ENCODE results near the gene MALAT1. TPM values are rescaled to one million over a fixed set of nuclear protein-coding genes. Genes with fewer than 3 reads are reported as not detected.
"Not testable (repeated sequence)": the region's sequence is repeated elsewhere in the genome, so short reads cannot be mapped to it uniquely, and the experiment has no call there.

Gene MALAT1
- total RNA-seq, 2 donors from 2014 or later, result 6,610 to 7,236 TPM

DNA sequence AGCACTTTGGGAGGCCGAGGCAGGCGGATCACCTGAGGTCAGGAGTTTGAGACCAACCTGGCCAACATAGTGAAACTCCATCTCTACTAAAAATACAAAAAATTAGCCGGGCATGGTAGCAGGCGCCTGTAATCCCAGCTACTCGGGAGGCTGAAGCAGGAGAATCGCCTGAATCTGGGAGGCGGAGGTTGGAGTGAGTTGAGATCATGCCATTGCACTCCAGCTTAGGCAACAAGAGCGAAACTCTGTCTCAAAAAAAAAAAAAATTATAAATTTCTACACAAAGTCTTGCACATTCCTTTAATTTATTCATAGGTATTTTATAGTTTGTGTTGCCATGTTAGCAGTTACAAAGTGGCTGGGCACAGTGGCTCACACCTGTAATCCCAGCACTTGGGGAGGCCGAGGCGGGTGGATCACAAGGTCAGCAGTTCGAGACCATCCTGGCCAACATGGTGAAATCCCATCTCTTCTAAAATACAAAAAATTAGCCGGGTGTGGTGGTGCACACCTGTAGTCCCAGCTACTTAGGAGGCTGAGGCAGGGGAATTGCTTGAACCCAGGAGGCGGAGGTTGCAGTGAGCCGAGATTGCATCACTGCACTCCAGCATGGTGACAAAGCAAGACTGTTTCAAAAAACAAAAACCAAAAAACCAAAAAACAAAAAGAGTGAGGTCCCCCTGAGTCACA, 26.1 kb upstream of the MALAT1 start:
- H3K27ac Mint-ChIP-seq, result peak overlapping the region; percentile 87 to 90
- H3K9me3 Mint-ChIP-seq; H3K36me3 Mint-ChIP-seq; ATAC-seq; DNase-seq (ENCODE audit: low spot score); H3K27me3 Mint-ChIP-seq; H3K4me3 Mint-ChIP-seq: not testable (repeated sequence)
- peaks cover 14 to 16% of the 10 kb centered on the region in 2 donors for H3K4me1 Mint-ChIP-seq (ENCODE audit: low read depth in 2 of 2)

DNA sequence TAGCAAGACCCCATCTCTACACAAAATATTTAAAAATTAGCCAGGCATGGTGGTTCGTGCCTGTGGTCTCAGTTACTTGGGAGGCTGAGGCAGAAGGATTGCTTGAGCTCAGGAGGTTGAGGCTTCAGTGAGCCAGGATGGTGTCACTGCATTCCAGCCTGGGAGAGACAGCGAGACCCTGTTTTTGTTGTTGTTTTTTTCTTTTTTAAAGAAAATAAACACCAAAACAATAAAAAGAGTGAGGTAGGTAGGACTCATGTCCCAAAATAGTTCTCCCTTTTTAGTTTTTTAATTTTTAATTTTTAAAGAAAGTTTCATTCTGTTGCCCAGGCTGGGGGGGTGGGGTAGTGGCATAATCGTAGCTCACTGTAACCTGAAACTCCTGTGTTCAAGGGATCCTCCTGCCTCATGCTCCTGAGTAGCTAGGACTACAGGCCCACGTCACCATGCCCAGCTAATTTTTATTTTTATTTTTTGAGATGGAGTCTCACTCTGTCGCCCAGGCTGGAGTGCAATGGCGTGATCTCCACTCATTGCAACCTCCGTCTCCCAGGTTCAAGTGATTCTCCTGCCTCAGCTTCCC, 25.5 kb upstream of the MALAT1 start:
- Mint-ChIP-seq H3K4me1 (ENCODE audit: low read depth in 2 of 2) (peaks cover 14 to 19% of the 10 kb centered on the region in 2 donors), H3K27ac (peak overlapping the region; percentile 87 to 90)

DNA sequence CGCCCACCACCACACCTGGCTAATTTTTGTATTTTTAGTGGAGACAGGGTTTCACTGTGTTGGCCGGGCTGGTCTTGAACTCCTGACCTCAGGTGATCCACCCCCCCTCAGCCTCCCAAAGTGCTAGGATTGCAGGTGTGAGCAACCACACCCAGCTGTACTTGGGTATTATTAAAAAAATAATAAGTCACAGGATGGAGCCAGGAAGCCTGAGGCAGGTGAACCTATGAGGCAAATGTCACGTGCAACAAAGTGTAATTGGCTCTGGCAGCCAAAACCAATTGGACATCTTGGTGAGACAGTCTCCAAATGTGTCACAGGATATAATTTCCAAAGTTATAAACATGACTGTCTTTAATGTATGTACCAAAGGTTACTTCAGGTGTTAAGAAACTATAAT, 24.0 kb upstream of the MALAT1 start:
- H3K4me3 Mint-ChIP-seq, result no peak overlapping the region
- ATAC-seq, result no peak
- no peak for DNase-seq (ENCODE audit: low spot score)
- no peaks in the 10 kb centered on the region for H3K9me3 Mint-ChIP-seq
- no peaks in the 10 kb centered on the region for H3K27me3 Mint-ChIP-seq
- H3K27ac Mint-ChIP-seq, result peak overlapping the region in 1 of 2 donors; percentile 25
- H3K36me3 Mint-ChIP-seq, result no peaks in the 10 kb centered on the region
- peaks cover 14 to 20% of the 10 kb centered on the region in 2 donors for H3K4me1 Mint-ChIP-seq (ENCODE audit: low read depth in 2 of 2)

More for the DNA sequence above, 25.5 kb upstream of the MALAT1 start:
- Mint-ChIP-seq H3K36me3 (no peaks in the 10 kb centered on the region), H3K27me3 (no peaks in the 10 kb centered on the region), H3K4me3 (no peak overlapping the region), H3K9me3 (no peaks in the 10 kb centered on the region)
- DNase-seq (ENCODE audit: low spot score) (no peak), ATAC-seq (no peak)

DNA sequence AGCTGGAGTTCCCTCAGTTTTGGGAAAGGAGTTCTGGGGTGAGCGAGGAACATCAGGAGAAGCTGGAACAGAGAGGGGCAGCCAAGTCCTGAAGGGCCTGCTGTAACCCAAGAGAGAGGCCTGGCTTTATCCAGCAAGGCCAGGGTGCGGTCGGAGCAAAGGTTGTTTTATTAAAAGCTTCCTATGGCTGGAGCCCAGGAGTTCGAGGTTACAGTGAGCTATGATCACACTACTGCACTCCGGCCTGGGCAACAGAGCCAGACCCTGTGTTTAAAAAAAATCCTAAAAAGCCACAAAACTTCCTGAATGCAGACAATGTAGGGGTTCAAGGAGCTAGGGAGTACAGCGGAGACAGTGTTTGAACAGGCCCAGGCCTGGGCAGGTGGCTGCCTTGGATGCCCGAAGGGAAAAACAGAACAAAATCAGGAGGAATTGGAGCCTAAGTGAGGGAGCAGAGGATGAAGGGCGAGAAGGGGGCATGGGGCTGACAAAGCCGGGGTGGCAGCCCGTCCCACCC, 22.2 kb upstream of the MALAT1 start:
- Mint-ChIP-seq H3K9me3 (no peaks in the 10 kb centered on the region), H3K36me3 (no peaks in the 10 kb centered on the region), H3K27me3 (no peaks in the 10 kb centered on the region), H3K27ac (peak overlapping the region; percentile 91 to 94), H3K4me1 (ENCODE audit: low read depth in 2 of 2) (peaks cover 14 to 19% of the 10 kb centered on the region in 2 donors), H3K4me3 (peak overlapping the region; percentile 88)
- ATAC-seq (no peak), DNase-seq (ENCODE audit: low spot score) (no peak)

DNA sequence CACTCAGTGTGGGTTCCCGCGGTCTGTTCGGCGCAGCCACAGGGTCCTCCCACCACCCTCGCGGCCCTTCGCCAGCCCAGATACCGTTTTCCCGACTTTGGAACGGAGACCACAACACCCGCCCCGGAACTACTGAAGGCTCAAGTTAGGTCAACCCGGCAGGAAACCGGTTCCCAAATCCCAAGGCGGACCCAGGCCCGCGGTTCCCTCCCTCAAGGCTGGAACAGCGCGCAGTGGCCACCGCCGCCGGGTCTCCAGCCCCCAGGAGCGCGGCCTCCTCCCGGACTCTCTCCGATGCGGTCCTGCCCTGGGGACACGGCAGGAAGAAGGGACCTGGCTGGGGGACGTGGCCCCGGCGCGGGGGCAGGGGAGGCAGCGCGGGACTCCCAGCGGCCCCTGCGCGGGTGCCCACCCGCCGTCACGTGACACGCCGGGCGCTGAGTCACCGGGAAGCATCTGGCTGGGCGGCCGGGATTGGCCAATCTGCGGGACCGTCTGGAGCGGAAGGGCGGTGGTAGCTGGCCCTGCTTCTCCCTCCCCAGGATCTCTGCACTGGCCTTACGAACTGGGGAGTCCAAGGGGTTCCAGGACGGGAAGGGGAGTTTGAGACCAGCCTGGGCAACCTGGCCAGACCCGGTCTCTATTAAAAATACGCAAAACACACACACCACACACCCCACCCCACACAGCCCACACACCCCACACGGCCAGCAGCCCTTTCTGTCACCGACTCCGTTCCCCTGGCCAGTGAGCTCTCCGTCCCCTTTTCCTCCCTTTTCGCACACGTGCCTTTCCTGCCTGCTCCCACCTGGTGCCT, 21.5 kb upstream of the MALAT1 start:
- H3K27ac Mint-ChIP-seq, result peak overlapping the region; percentile 91 to 94
- no peaks in the 10 kb centered on the region for H3K36me3 Mint-ChIP-seq
- H3K9me3 Mint-ChIP-seq, result no peaks in the 10 kb centered on the region
- peak; percentile 97 for DNase-seq (ENCODE audit: low spot score)
- no peaks in the 10 kb centered on the region for H3K27me3 Mint-ChIP-seq
- peaks cover 7 to 14% of the 10 kb centered on the region in 2 donors for H3K4me1 Mint-ChIP-seq (ENCODE audit: low read depth in 2 of 2)
- H3K4me3 Mint-ChIP-seq, result peak overlapping the region; percentile 88
- ATAC-seq, result peak; percentile 95 to 97

DNA sequence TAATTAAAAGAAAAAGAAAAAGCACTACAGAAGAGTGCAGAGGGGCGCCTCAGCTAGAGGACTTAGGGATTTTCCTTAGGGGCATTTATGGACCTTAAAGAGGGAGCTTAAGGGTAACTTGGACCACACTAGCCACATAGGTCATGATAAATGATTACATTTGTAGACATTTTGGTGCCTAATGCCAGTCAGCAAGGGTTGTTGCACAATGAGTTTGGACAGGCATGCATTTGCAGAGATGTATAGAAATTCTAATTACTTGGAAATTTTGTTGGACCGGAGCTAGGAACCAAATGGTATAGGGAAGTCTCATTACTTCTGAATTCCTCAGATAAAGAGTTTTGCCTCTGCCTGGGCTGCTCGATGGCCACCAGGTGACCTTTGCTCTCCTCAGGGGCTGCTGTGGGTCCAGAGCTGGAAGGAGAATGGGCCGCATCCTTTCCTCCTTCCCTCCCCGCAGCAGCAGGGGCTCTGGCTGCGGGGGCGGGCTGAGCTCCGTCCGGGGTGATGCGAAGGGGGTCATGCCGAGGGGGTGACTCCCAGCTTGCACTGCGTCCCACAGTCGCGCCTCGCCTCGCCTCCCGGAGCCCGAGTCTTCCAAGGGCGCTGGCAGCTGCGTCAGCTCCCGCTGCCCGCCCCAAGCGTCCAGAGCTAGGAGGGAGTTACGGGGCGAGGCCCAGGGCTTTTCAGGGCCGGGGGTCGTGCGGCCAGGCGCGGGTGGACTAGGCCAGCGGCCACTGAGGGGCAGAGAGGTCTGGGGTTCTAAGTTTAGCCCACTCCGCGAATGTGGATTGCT, 20.3 kb upstream of the MALAT1 start:
- H3K27me3 Mint-ChIP-seq, result no peaks in the 10 kb centered on the region
- no peaks in the 10 kb centered on the region for H3K36me3 Mint-ChIP-seq
- peak overlapping the region; percentile 91 to 94 for H3K27ac Mint-ChIP-seq
- no peak for DNase-seq (ENCODE audit: low spot score)
- H3K9me3 Mint-ChIP-seq, result no peaks in the 10 kb centered on the region
- no peak overlapping the region for H3K4me3 Mint-ChIP-seq
- peaks cover 7 to 14% of the 10 kb centered on the region in 2 donors for H3K4me1 Mint-ChIP-seq (ENCODE audit: low read depth in 2 of 2)
- ATAC-seq, result no peak

DNA sequence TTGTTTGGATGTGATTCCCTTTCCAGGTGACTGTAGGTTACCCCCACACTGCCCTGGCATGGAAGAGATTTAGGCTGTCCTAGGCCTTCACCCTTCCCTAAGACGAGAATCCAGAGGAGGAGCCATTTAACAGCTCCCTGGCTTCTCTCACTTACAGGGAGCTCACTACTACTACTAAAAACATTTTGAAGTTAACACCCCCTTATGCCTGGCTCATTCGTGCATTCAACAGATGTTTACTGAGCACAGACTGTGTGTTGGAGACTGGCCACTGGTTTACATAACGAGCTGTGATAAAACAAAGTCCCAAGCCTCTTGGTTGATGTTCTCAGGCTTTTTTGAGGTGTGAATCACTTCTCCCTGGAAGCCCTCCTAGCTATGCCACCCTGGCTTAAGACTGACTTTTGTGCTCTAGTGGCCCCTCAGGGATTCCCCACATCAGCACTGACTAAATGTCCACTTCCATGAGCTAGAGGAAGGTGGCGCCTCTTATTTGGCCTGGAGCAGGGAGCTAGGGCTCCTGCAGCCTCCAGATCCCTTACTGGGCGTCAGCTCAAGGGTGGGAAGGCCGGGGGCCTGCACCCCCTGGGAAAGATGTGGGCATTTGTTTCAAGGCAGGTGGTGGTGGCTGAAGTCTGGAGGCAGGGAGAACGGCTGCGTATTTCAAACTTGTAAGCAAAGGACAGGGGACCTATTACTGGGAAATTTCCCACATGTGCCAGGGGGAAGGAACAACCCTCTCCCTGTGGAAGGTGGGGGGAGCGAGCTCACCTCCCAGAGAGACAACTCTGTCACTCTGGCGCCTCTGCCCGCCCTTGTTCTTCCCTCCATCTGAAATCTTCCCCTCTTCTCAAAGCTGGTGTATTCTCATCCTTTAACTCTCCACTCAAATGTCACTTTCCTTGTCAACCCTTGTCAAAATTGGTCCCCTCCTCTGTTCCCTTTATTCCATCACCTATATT, 19.4 kb upstream of the MALAT1 start:
- Mint-ChIP-seq H3K4me3 (no peak overlapping the region), H3K9me3 (no peaks in the 10 kb centered on the region), H3K4me1 (ENCODE audit: low read depth in 2 of 2) (peaks cover 7 to 14% of the 10 kb centered on the region in 2 donors), H3K36me3 (no peaks in the 10 kb centered on the region), H3K27ac (peak overlapping the region in 1 of 2 donors; percentile 57), H3K27me3 (no peaks in the 10 kb centered on the region)
- ATAC-seq (no peak), DNase-seq (ENCODE audit: low spot score) (no peak)

DNA sequence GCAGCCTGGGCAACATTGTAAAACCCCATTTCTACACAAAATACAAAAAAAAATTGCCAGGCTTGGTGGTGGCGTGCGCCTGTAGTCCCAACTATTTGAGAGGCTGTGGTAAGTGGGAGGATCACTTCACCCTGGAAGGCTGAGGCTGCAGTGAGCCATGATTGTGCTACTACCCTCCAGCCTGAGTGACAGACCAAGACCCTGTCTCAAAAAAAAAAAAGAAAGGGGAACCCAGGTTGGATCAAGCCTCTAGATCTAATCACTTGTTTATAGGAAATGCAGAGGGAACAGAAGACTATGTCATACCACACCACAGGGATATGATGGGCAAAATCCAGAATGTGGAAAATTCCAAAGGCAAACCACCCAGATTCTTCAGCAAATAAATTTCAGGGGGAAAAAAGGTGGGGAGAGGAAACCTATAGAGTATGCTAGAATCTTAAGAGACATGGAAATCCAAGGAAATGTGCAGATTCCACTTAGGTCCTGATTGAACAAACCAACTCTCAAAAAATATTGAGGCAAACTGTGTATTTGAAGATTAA, 16.5 kb upstream of the MALAT1 start:
- ATAC-seq (no peak), DNase-seq (ENCODE audit: low spot score) (no peak)
- Mint-ChIP-seq H3K27ac (no peak overlapping the region), H3K4me3 (no peak overlapping the region), H3K27me3 (no peaks in the 10 kb centered on the region), H3K4me1 (ENCODE audit: low read depth in 2 of 2) (peaks cover 0 to 11% of the 10 kb centered on the region in 2 donors), H3K9me3 (no peaks in the 10 kb centered on the region), H3K36me3 (no peaks in the 10 kb centered on the region)

DNA sequence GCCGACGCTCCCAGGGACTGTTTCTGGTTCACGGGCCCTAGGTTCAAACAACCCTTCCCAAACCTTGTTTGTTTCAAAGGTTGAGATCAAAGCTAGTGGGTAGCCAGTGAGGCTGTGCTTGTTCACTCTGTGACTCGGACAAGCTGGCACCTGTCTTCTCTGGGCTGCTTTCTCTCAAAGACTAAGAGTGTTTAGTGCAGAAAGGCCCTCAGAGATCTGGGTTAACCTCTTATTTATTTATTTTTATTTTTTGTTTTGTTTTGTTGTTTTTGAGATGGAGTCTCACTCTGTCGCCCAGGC, 13.0 kb upstream of the MALAT1 start:
- no peaks in the 10 kb centered on the region for H3K9me3 Mint-ChIP-seq
- no peak overlapping the region for H3K4me3 Mint-ChIP-seq
- no peak overlapping the region for H3K27ac Mint-ChIP-seq
- H3K27me3 Mint-ChIP-seq, result no peaks in the 10 kb centered on the region
- H3K4me1 Mint-ChIP-seq (ENCODE audit: low read depth in 2 of 2), result peaks cover 11 to 12% of the 10 kb centered on the region in 2 donors
- ATAC-seq, result no peak
- no peaks in the 10 kb centered on the region for H3K36me3 Mint-ChIP-seq
- DNase-seq (ENCODE audit: low spot score), result no peak

DNA sequence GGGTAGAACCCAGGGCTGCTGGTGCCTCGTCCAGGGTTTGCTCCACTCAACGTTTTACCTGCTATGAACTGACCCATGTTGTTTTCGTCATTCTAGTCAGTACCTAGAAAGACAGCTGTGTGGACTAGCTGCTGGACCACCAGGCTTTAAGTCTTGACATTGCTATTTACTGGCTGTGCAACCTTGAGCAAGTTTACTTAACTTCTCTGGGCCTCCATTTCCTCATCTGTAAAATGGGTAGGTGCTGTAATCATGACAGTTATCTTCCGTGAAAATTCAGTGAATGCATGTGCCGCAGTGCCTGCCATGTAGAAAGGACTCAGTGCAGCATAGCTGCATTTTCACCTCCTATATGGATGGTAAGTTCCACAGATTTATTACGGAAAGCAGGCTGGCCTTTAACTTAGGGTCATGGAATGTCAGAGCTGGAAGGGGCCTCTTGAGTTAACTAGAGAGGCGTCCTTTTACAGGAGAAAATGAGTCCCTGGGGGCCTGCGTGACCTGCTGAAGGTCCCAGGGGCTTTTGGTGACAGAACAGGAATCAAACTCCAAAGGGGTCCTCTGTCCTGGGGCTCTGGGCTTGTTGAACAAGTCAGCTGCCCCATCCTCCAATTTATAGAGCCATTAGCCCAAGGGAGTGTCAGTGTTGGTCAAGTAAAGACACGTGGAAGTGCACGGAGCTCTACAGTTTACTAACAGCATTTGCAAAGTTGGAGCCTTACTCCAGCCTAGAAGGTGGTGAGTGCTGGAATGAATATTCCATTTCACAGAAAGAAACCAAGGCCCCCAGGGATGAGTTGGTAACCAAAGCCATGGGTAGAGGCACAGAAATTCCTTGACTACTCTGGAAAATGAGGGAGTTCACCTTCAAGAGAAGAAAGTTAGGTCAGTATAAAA, 12.0 kb upstream of the MALAT1 start:
- Mint-ChIP-seq H3K36me3 (no peaks in the 10 kb centered on the region), H3K4me1 (ENCODE audit: low read depth in 2 of 2) (peaks cover 11 to 12% of the 10 kb centered on the region in 2 donors), H3K9me3 (no peaks in the 10 kb centered on the region), H3K4me3 (no peak overlapping the region), H3K27ac (peak overlapping the region in 1 of 2 donors; percentile 19), H3K27me3 (no peaks in the 10 kb centered on the region)
- no peak for DNase-seq (ENCODE audit: low spot score)
- ATAC-seq, result no peak

DNA sequence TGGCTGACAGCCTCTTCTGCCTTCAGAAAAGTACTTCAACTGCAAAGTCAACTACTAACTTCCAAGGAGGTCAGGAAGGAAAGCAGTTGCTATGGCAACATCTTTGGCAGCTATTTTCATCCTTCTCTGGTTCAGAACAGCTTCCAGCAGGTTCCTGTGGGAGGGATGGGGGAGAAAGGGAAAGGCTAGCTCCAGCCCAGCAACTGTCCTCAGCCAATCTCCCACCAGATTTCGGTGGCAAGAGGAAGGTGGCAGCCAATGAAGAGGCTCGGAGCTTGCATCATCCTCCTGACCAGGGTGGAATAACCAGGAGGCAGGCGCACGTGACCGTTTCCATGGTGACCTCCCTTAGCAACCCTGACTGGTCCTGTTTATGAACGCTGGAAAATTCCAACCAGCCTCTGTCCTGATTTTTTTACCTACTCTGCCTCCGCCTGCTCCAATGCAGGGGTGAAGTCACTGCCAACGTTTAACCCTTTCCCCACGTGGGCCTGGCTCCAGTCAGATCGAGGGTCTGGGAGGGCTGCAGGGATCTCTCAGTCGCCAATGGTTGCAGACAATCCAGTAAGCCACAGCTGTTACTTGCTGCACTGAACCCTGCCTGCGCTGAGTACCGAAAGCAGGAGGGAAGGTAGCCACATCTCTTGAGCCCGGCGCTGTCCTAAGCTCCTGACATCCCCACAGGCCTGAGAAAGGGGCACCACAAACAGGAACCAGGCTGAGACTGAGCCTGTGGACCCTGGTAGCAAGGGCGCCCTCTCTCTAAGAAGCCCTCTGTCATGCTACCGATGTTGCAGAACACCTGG, 11.2 kb upstream of the MALAT1 start:
- Mint-ChIP-seq H3K36me3 (no peaks in the 10 kb centered on the region), H3K4me3 (no peak overlapping the region), H3K9me3 (no peaks in the 10 kb centered on the region), H3K4me1 (ENCODE audit: low read depth in 2 of 2) (peaks cover 11 to 12% of the 10 kb centered on the region in 2 donors), H3K27me3 (no peaks in the 10 kb centered on the region), H3K27ac (peak overlapping the region in 1 of 2 donors; percentile 19)
- DNase-seq (ENCODE audit: low spot score) (no peak), ATAC-seq (peak; percentile 52 to 76)
